GM21528 (cell line): ENCODE results near the gene ZNF91.
"Not testable (repeated sequence)": the region's sequence is repeated elsewhere in the genome, so short reads cannot be mapped to it uniquely, and the experiment has no call there.

Experiments used
- ATAC-seq: cut with Tn5 transposase; IDR thresholded peaks from one replicate; pipeline ENCODE4 v1.9.1; 2021; ENCODE audit warnings: mild to moderate bottlenecking, moderate library complexity; ENCODE audit not compliant: unreplicated experiment, low FRiP score

ZNF91 gene

DNA sequence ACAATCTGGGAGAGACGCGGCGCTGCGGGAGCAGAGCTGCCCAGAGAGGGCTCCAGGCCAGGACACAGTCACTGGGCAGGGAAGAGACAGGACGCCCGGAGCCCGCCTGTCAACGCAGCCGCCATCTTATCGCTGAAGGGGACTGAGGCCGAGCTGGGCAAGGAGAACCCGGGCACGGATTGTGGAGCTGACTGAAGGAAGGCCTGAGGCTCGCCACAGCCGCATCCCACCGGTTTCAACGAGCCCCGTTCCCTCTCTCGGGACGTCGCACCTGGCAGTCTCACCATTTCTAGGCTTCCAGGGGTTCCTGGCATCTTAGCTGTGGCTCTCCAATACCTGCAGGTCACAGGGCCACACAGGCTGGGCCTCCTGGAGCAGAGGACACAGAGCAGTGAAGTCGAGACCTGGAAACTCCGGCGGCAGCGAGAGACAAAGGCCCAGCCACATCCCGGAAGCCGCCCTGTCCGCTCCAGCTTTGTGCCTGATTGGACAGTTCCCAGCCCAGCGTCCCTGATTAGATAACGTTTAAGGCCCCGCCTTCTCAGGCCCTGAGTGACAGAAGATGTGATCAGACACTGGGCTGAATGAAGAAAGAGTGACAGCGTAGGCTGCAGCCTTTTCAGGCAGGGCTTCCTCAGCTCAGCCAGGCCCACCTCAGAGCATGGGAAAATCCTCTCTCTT is at the start of gene ZNF91:
Gene ZNF91 (minus strand): TSS at position 431 of the 681 bp plus-strand sequence. CDS start 117 bp downstream, at position 314.
- peak; percentile 95 for ATAC-seq

DNA sequence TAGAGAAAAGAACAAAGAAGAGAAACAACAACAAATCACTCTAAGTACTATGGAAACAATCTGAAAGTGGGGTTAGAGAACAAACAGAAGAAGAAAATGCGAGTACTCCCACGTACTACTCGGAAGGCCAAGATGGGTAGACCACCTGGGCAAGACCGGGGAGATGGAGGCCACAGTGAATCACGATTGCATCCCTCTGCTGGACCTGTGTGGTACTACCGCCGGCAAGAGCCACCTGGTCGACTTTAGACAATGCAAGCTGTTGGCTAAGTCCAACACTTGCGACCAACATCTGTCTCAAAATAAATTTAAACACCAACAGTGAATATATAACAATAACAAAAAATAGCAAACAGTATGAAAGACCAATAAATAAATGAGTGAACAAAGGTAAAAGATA is 45.5 kb upstream of the ZNF91 start:
- no peak for ATAC-seq

DNA sequence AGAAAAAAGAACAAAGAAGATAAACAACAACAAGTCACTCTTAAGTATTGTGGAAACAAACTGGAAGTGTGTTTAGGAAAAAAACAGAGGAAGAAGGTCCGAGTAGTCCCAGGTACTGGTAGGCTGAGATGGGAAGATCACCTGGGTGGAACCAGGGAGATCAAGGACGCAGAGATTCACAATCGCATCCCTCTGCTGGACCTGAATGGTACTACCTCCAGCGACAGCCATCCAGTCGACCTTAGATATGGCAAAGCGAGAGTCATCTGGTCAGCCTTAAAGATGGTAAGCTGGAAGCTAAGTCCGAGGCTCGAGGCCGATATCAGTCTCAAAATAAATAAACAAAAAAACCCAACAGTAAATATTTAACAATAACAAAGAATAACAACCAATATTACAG is 44.9 kb upstream of the ZNF91 start:
- ATAC-seq, result no peak

DNA sequence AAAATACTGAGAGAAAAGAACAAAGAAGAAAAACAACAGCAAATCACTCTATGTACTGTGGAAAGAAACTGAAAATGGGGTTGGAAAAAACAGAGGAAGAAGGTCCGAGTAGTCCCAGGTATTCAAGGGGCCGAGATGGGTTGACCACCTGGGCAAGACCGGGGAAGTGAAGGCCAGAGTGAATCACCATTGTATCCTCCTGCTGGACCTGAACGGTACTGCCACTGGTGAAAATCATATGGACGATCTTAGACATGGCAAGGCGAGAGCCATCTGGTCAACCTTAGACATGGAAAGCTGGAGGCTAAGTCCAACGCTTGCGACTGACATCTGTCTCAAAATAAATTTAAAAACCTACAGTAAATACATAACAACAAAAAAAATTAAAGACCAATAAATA is 44.4 kb upstream of the ZNF91 start:
- ATAC-seq, result no peak

DNA sequence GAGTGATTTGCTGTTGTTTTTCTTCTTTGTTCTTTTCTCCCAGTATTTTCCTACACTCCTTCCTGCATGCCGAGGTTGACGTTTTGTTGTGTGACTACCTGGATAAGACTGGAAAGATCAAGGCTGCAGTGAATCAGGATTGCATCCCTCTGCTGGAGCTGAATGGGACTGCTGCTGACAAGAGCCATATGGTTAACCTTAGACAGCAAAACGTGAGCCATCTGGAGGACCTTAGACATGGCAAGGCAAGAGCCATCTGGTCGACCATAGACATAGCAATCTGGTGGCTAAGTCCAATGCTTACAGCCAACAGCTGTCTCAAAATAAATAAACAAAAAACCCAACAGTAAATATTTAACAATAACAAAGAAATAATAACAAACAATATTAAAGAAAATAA is 42.6 kb upstream of the ZNF91 start:
- no peak for ATAC-seq

DNA sequence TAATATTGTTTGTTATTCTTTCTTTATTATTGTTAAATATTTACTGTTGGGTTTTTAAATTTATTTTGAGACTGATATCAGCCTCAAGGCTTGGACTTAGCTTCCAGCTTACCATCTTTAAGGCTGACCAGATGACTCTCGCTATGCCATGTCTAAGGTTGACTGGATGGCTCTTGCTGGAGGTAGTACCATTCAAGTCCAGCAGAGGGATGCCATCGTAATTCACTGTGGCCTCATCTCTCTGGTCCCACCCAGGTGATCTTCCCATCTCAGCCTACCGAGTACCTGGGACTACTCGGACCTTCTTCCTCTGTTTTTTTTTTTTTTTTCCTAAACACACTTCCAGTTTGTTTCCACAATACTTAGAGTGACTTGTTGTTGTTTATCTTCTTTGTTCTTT is 41.7 kb upstream of the ZNF91 start:
- no peak for ATAC-seq

DNA sequence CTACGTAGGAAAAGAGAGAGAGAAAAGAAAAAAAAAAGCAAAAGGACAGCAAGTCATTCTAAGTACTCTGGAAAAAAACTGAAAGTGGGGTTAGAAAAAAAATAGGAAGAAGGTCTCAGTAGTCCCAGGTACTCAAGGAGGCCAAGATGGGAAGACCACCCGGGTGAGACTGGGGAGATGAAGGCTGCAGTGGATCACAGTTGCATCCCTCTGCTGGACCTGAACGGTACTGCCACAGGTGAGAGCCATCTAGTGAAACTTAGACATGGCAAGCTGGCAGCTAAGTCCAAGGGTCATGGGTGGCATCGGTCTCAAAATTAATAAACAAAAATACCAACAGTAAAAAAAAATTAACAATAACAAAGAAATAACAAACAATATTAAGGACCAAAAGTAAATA is 41.0 kb upstream of the ZNF91 start:
- no peak for ATAC-seq

DNA sequence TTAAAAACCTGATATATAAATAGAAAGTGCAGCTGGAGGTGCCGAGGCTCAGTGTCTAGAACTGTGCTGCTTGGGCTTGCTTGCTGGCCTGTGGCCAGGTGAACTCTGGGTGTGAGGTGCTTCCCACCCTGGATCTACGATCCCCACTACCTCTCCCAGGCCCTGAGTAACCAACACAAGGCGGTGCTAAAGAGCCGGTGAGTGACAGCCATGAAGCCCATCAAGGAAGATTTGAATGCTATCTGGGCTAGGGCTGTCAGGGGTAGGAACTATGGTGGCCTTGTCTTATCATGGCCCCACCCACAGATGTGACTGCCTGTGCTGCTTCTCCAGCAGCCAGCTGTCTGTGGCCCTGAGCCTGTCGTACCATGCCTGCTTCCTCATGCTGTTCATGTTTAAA is 25.6 kb upstream of the ZNF91 start:
- no peak for ATAC-seq

DNA sequence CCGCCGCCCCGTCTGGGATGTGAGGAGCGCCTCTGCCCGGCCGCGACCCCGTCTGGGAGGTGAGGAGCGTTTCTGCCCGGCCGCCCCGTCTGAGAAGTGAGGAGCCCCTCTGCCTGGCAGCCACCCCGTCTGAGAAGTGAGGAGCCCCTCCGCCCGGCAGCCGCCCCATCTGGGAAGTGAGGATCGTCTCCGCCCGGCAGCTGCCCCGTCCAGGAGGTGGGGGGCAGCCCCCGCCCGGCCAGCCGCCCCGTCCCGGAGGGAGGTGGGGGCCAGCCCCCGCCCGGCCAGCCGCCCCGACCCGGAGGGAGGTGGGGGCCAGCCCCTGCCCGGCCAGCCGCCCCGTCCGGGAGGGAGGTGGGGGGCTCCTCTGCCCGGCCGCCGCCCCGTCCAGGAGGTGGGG is 24.0 kb upstream of the ZNF91 start:
- ATAC-seq, result not testable (repeated sequence)

DNA sequence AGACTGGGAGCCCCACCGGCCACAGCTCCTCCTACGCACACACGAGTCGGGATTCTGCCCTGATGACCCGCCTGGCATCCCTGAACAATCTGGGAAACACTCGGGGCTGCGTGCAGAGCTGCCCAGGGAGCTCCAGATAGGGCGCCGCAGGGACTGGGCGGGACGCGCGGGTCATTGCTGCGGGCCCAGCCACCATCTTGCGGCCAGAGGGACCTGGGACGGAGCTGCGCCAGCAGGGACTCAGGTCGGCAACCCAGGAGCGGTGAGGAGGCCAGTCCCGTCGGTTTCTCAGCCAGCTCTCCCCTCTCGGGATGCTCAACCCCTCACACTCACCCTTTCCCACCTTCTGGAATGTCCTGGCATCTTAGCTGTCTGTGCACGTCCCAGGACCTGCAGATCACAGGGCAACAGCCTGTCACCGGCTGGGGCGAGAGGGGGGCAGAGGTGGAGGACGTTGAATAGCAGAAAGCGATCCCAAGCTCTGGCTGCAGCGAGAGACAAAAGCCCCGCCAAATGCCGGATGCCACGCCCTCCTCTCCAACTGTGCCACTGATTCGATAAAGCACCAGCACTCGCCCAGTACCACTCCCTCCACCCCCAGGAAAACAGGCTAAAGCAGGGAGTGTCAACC is 20.4 kb upstream of the ZNF91 start:
- no peak for ATAC-seq

DNA sequence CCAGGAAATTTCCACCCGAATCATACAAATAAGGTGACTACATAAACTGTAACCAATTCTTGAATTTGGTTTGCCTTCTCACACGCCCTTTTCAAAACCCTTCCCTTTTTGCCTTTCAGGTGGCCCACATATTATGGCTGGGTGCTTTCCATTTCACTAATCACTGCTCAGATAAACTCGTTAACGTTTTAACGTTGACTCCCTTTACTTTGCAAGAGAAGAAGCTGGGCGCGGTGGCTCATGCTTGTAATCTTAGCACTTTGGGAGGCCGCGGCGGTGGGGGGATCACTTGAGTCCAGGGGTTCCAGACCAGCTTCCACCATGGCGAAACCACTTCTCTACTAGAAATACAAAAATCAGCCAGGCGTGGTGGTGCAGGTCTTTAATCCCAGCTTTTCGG is 19.8 kb upstream of the ZNF91 start:
- no peak for ATAC-seq

DNA sequence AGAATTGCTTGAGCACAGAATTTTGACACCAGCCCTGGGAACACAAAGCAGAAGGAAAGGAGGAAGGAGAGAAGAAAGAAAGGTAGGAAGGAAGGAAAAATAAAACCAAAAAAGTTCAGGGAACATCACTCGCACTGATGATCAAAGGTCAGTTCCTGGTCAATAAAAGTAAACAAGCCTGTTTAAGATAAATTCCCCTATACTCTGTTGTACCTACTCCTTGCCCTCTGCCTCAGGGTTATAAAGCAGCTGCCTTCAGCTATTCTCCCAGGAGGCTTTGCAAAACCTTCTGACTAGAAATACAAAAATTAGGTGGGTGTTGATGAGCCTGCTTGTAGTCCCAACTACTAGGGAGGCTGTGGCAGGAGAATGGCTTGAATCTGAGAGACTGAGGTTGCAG is 14.9 kb upstream of the ZNF91 start:
- no peak for ATAC-seq

DNA sequence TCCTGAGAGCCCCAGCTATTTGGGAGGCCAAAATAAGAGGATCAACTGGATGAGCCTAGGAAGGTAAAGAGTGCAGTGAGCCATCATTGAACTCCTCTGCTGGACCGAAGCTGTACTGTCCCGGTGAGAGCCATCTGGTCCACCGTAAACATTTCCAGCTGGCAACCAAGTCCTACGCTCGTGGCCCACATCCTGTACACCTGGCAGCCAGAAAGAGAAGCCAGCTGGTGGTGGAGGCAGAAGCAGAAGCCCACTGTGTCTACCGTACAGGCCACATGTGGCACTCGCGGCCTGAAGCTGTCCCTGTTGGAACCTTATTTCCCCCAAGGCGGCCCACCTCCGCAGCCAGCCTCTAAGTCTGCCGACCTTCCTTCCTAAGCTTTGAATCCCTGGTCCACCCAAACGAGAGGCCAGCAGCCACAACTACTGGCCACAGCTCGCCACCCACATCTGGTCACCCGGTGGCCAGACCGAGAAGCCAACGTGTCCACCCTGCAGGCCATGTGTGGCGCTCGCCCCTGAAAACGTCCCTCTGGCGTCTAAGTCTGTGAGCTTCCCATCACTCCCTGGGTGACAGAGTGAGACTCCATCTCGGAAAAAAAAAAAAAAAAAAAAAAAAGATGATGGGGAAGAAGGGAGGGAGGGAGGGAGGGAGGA is 14.2 kb upstream of the ZNF91 start:
- no peak for ATAC-seq

DNA sequence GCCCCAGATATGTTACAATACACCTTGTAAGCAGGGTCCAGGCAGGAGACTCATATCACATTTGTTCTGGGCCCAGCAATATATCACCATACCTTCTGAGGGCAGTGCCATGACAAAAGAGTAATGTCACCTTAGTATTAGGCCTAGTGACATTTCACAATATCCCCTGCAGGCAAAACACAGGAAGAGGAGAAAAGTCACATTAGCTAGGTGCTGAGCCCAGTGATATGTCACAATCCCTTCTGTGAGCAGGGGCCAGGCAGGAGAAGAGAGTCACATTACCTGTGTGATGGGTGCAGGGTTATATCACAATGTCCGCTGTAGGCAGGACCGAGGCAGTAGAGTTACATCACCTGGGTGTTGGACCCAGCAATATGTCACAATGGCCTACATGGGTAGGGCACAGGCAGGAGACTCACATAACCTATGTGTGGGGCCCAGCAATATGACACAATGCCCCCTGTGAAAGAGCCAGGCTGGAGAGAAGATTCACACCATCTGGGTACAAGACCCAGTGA is 12.4 kb upstream of the ZNF91 start:
- ATAC-seq, result no peak

DNA sequence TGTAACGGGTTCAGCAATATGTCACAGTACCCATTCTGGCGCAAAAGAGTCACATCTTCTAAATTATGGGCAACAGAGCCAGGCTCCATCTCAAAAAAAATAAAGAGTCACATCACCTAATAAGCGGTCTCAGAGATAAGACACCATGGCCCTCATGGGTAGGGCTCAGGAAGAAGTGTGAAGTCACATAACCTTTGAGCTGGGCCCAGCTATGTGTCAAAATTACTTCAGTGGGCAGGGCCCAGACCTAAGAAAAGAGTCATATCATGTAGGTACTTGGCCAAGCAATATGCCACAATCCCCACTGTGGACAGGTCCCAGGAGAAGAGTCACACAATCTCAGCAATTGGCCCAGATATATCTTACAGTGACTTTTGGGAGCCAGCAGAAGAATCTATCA is 11.4 kb upstream of the ZNF91 start:
- ATAC-seq, result no peak

DNA sequence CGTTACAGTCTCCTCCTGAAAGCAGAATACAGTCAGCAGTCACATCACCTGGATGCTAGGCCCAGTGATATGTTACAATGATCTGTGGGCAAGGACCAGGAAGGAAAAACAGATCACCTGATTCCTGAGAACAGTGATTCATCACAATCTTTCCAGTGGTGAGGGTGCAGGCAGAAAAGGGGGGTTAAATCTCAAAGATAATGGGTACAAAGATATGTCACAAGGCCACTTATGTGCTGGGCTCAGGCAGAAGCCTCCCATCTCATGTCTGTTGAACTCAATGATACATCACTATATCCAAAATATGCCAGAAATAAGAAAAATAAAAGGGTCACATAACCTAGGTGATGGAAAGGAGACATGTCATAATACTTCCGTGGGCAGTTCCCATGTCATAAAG is 10.8 kb upstream of the ZNF91 start:
- no peak for ATAC-seq

DNA sequence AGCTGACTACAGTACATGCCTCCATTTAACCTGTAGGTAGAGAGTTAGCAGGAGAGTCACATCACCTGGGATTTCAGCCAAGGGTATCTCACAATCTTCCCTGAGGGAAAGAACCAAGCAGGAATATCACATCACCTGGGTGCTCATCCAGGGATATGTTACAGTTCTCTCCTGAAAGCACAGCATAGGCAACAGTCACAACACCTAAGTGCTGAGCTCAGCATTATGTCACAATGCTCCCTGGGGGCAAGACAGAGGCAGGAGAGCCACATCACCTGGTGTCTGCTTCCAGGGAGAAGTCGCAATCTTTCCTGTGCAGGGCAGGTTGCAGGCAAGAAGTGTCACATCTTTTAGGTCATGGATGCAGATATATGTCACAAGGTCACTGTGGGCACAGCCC is 9.4 kb upstream of the ZNF91 start:
- no peak for ATAC-seq

DNA sequence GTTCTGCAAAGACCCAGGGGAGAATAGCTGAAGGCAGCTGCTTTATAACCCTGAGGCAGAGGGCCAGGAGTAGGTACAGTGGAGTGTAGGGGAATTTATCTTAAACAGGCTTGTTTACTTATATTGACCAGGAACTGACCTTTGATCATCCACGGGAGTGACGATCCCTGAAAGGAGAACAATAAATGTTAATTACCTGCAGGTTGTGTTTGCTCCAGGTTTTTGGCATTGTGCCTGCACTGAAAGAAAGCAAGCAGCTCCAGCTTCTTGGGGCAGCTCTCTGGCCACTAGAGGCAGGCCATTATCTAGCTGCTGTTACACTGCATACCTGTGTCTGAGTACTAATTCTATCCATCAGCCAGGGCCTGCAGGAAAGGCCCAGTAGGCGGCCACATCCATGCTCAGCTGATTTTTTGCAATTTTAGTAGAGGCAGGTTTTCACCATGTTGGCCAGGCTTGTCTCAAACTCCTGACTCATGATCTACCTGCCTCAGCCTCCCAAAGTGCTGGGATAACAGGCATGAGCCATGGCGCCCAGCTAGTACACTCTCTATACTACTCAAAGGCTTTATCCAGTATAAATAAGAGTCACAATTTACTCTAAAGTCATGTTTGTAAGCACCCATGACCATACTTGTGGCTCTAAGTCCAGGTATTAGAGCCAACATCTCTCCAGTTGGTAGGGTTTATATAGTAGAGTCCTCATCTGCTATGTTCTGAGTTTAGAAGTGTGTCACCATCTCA is 8.5 kb upstream of the ZNF91 start:
- no peak for ATAC-seq

DNA sequence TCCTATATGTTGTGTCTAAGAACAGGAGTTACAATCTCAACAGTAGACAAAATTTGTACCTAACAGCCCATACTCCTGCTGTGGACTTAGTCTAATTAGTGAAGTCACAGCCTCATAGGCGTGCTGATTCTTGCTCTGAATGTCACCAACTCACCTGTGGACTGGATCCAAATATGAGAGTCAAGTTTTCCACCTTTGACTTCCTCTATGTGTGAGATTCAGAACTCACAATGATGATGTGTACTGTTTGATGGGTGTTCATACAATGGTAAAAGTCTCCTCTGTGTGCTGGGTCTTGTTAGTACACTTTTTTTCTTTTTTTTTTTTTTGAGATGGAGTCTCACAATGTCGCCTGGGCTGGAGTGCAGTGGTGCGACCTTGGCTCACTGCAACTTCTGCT is 7.8 kb upstream of the ZNF91 start:
- ATAC-seq, result no peak

DNA sequence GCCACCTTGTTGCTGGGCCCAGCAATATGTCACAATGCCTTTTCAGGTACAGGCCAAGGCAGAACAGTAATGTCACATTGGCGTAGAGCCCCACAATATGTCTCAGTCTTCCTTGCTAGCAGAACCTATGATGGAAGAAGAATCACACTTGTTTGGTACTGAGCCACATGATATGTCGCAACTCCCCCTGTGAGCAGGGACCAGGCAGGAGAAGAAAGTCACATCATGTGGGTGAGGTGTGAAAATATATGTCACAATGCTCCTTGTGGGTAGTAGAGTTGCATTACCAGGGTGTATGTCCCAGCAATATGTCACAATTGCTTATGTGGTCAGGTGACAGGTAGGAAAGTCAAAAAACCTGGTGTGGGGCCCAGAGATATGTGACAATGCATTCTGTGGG is 7.1 kb upstream of the ZNF91 start:
- ATAC-seq, result no peak

DNA sequence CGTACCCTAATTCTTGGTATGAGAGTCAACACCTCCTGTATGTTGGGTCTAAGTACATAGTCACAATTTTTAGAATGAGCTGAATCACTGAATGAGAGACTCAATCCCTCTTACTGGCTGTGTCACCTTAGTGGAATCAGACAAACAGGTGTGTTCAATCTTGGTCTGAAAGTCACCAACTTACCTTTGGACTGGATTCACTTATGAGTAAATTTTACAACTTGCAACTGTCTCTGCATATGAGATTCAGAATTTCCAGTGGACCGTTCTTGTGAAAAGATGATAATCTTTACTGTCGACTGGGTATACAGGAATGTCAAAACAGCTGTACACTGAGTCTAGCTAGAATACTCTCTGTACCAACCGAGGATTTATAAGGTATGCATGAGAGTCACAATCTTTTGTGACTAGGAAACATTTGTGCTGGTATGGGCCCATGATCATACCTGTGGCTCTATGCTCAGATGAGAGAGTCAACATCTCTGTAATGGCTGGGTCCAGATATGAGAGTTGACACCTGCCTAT is 5.9 kb upstream of the ZNF91 start:
- ATAC-seq, result no peak
